NB4 (cell line): ENCODE data around the gene SPC25.

Source experiments
- MYC ChIP-seq: IDR thresholded peaks from 2 replicates; pipeline ENCODE4 v1.6.1; 2011; ENCODE audit warnings: low read depth, low read length
- POLR2A ChIP-seq: IDR thresholded peaks from 2 replicates; pipeline ENCODE4 v1.6.1; 2011; ENCODE audit warnings: mild to moderate bottlenecking; ENCODE audit not compliant: insufficient read length; ENCODE audit errors: extremely low read depth
- TF ChIP-seq, protein P1 (sequence below): IDR thresholded peaks from 2 replicates; pipeline ENCODE4 v1.6.1; 2011; ENCODE audit warnings: low read depth, low read length

DNA sequence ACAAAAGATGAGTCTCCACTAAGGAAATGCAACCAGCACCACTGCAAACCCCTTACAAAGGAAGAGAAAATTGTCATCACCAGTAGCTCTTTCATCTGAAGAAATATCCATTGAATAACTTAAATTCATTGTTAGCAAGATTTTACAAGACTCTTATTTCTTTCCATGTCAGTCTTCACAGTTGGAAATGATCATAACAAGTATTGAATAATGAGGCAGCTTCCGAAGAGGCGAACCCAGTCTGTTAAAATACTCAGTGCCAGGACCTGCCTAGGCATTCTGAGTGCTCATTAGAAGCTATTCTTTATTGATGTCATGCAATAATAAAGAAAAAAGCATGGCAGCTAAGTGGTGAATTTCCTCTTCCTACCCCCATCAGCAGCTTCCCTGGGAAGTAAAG lies 54.3 kb downstream of the SPC25 start:
- no peak for TF ChIP-seq MYC
- no peak for TF ChIP-seq POLR2A
- TF ChIP-seq, protein P1, sequence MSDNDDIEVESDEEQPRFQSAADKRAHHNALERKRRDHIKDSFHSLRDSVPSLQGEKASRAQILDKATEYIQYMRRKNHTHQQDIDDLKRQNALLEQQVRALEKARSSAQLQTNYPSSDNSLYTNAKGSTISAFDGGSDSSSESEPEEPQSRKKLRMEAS: no peak
